ENCODE data around the gene SLC25A13.

GRCh38 chr7:96346293-96346953 is 24.5 kb upstream of the SLC25A13 start:
- TF ChIP-seq MXI1 (IDR thresholded peaks at IDR 0.05; ENCODE audit: low read depth, low read length) (no peak), FOXJ3 (CRISPR knock-in tag; IDR thresholded peaks at IDR 0.05) (no peak), GABPA (IDR thresholded peaks at IDR 0.05; ENCODE audit: low read depth) (no peak), CTCF (IDR thresholded peaks at IDR 0.05) (no peak), REST (IDR thresholded peaks at IDR 0.05; ENCODE audit: low read depth, low read length) (no peak), EP300 (IDR thresholded peaks at IDR 0.05; ENCODE audit: borderline replicate concordance in 1 of 2, low read depth in 1 of 2, low read length in 1 of 2) (no peak), ELF1 (IDR thresholded peaks at IDR 0.05) (no peak)
